Ovary (tissue), 9 donors: ENCODE results near the gene ITFG1. TPM values are rescaled to one million over a fixed set of nuclear protein-coding genes. Genes with fewer than 3 reads are reported as not detected.

Experiments
- DNase-seq, 5 donors: peaks; one replicate each; pipeline ENCODE4 v3.0.0-alpha.2; 2019 to 2020
- H3K27ac ChIP-seq, 2 donors: fragments of 200-600 bp; one replicate each; pipeline versions ENCODE4 v1.5.1 to v1.8.0; 2019 to 2022
- H3K27me3 ChIP-seq: fragments of 200-600 bp; one replicate; pipeline ENCODE4 v1.8.0; 2022
- H3K36me3 ChIP-seq: fragments of 200-600 bp; sonication (generic); one replicate; pipeline ENCODE4 v1.5.1; 2019
- H3K4me1 ChIP-seq: one replicate; pipeline ENCODE4 v1.8.1; 2013; ENCODE audit warnings: mild to moderate bottlenecking, moderate library complexity; ENCODE audit not compliant: insufficient read depth
- H3K4me3 ChIP-seq: fragments of 200-600 bp; sonication (generic); one replicate; pipeline ENCODE4 v1.5.1; 2017
- H3K9me3 ChIP-seq, 2 donors: fragments of 200-600 bp in 1 of 2; sonication (generic) in 1 of 2; one replicate each; pipeline versions ENCODE4 v1.5.1 to v1.8.1; 2013 to 2019; ENCODE audit warnings: mild to moderate bottlenecking in 1 of 2, moderate library complexity in 1 of 2
- EP300 ChIP-seq: sonication (generic); formaldehyde crosslinking; IDR thresholded peaks from one replicate; pipeline ENCODE4 v1.6.1; 2017; ENCODE audit warnings: antibody characterized with exemption
- POLR2A ChIP-seq: fragments of 450-650 bp; IDR thresholded peaks from one replicate; pipeline ENCODE4 v1.6.1; 2017; ENCODE audit warnings: antibody characterized with exemption, mild to moderate bottlenecking, moderate library complexity
- WGBS, 3 donors: extraction: QIAGEN DNeasy Blood & Tissue Kit in 1 of 3; methylation state at CpG; one replicate each; pipeline versions ENCODE4 v1.1.5 to v1.1.7; 2013 to 2017; 5-methylcytosine and 5-hydroxymethylcytosine counted together
- intact Hi-C, 4 donors: fragments of 100-400 bp; cut with DNase I; formaldehyde crosslinking; loops; one replicate each; pipeline versions ENCODE4 v1.11.0 to v1.15.1; 2022 to 2023
- polyA plus RNA-seq, 2 donors: library from polyadenylated mRNA; stranded (reverse); fragments of 200-250 nt in 1 of 2; fragments of 350-450 nt in 1 of 2; fragmentation: Illumina TruSeq in 1 of 2; extraction: RNeasy Lipid Tissue Mini Kit (QIAGEN cat#74804) in 1 of 2; gene quantifications; one replicate each; pipeline ENCODE4 v1.2.3, GENCODE V29; 2013 to 2014
- total RNA-seq, 7 donors: library from RNA; depleted of rRNA in 2 of 7; stranded (reverse); fragments of >200 nt in 2 of 7; fragmentation: NEBNext Ultra II Directional in 3 of 7; extraction: Animal tissue kit (Norgen Biotek cat#: 25700) in 3 of 7; gene quantifications; one replicate each; pipeline versions ENCODE4 v1.1.0 to v1.2.4, GENCODE V29; 2016 to 2023
- TF ChIP-seq, protein P1 (sequence below), 3 donors: fragments of 450-650 bp in 2 of 3; fragments of 200-600 bp in 1 of 3; IDR thresholded peaks; one replicate each; pipeline versions ENCODE4 v1.5.1 to v1.8.0; 2016 to 2022; ENCODE audit warnings: antibody characterized with exemption in 3 of 3, mild to moderate bottlenecking in 1 of 3
- donor health status: DM: no; HTN: no; CAD: no; lungs with moderate emphysema.
- donor health status: DM: no; HTN: no; CAD: no.
- donor health status: Bipolar disorder and iron deficiency.
- donor health status: DM: yes; HTN: yes; CAD: no.
- donor health status: DM: no; HTN: no; CAD: no.
- donor health status: DM: yes; HTN: yes; CAD: no.

The ITFG1 gene
- total and polyA plus RNA-seq, 9 donors, result 34.4 to 123 (median 40.2) TPM

DNA sequence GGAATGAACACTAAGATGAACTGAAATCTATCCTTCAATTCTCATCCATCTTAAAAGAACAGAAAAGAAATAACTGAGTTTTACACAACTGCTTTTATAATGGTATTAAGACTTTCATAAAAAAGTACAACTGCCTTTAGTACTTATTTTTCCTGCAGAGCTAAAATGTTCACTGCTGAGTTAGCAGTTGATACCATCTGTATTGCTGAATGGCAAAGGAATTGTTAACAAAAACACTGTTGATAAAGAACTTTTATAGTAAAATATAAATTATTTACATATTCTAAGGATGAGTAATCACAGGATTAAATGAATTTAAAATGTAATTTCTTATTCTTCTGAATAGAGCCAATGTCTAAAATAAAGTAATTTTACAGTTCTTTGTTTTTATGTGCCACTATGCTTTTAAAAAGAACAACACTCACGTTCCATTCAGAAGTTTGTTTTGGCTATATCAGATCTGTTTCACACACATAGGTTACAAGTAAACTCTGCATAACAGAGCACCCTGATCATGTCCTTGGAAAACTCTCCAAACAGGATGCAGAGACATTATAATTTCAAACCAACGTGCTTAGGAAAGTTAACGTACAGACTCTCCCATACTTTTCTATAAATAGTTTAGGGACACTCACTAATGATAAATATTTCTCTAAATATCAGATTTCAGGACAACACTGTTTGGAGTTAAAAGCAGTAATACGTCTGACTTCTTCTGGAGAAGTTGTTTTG is 151.1 kb downstream of the ITFG1 start:
- Histone ChIP-seq H3K9me3 (no peaks in the 10 kb centered on the region), H3K4me3 (no peak overlapping the region), H3K4me1 (no peaks in the 10 kb centered on the region), H3K36me3 (no peaks in the 10 kb centered on the region), H3K27me3 (no peaks in the 10 kb centered on the region), H3K27ac (no peak overlapping the region)
- DNase-seq, result no peak
- intact Hi-C loops, result no loop called here
- WGBS, 3 donors, result 10 to 33% (median 10%) methylated on average over 4 of the region's 4 CpGs
- TF ChIP-seq POLR2A (no peak), EP300 (no peak)
- TF ChIP-seq, protein P1, sequence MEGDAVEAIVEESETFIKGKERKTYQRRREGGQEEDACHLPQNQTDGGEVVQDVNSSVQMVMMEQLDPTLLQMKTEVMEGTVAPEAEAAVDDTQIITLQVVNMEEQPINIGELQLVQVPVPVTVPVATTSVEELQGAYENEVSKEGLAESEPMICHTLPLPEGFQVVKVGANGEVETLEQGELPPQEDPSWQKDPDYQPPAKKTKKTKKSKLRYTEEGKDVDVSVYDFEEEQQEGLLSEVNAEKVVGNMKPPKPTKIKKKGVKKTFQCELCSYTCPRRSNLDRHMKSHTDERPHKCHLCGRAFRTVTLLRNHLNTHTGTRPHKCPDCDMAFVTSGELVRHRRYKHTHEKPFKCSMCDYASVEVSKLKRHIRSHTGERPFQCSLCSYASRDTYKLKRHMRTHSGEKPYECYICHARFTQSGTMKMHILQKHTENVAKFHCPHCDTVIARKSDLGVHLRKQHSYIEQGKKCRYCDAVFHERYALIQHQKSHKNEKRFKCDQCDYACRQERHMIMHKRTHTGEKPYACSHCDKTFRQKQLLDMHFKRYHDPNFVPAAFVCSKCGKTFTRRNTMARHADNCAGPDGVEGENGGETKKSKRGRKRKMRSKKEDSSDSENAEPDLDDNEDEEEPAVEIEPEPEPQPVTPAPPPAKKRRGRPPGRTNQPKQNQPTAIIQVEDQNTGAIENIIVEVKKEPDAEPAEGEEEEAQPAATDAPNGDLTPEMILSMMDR (IDR thresholded peaks at IDR 0.05), result no peak

DNA sequence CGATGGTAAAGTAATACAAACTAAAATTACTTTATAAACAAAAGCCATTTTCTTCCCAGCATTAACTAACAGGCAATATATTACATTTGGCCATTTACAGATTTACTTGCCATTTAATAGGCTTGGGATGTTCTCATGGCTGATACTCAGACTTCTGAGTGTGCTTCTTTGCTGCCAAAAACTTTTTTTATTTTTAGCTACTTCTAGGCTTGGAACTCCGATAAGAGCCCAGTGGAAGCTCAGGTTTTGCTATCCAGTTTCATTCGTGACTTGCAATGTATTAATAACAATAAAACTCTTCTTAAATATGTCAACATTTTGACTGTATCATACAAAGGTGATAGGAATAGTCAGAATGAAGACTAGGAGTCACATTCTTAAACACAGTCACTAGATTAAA is 152.3 kb downstream of the ITFG1 start:
- TF ChIP-seq POLR2A, result no peak
- TF ChIP-seq, protein P1 (IDR thresholded peaks at IDR 0.05), result no peak
- no peak for TF ChIP-seq EP300
- Histone ChIP-seq H3K9me3 (no peaks in the 10 kb centered on the region), H3K27ac (no peak overlapping the region), H3K36me3 (no peaks in the 10 kb centered on the region), H3K4me1 (no peaks in the 10 kb centered on the region), H3K27me3 (no peaks in the 10 kb centered on the region), H3K4me3 (no peak overlapping the region)
- no peak for DNase-seq
- WGBS, 3 donors, result 6 to 16% (median 10%) methylated on average over 3 of the region's 3 CpGs
- intact Hi-C loops, result no loop called here

DNA sequence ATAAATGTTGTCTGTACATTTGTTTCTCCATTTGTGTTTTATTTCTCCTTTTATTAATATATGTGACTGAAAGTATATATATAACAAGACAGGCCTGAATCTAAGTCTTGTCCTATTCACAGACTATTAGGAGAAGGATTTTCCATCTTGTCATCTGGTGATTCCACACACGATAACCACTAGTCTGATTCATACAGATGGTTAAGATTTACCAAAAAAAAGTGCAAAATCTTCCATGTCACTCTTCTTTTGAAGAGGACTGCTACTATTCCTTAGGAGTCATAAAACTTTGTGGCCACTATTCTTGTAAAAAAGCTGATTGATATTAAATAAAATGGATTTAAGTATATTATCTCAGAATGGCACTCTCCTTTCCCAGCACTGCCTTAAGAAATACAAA is 156.3 kb downstream of the ITFG1 start:
- TF ChIP-seq POLR2A (no peak), EP300 (no peak)
- TF ChIP-seq, protein P1 (IDR thresholded peaks at IDR 0.05), result no peak
- no peaks in the 10 kb centered on the region for H3K27me3 ChIP-seq
- no peak for DNase-seq
- H3K9me3 ChIP-seq, result no peaks in the 10 kb centered on the region
- H3K36me3 ChIP-seq, result no peaks in the 10 kb centered on the region
- 96 to 100% (median 97%) methylated on average over 1 of the region's 1 CpG for WGBS, 3 donors
- intact Hi-C loops, result no loop called here
- H3K4me1 ChIP-seq, result no peaks in the 10 kb centered on the region
- no peak overlapping the region for H3K4me3 ChIP-seq
- no peak overlapping the region for H3K27ac ChIP-seq

DNA sequence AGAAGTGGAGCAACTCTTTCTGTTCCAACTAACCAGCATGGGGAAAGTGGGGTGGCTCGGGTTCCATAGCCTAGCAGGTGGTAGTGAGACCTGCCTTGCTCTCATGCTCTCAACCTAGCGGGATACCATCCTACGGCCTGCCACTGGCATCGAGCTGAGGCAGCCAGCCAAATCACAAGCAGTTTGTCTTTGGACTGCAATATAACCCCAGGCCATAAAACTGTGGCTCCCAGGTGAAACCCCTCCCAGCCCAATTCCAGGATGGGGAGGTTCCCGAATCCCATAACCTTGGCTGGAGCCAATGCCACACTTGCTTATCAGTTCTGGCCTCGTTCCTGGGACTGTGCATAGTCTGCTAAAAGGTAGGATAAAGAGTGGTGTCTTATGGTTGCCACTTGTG is 161.3 kb downstream of the ITFG1 start:
- DNase-seq, result no peak
- WGBS, 3 donors, result 93 to 95% (median 94%) methylated on average over 6 of the region's 6 CpGs
- intact Hi-C loops, result no loop called here

More for the DNA sequence above, 161.3 kb downstream of the ITFG1 start:
- H3K9me3 ChIP-seq, result no peaks in the 10 kb centered on the region
- H3K36me3 ChIP-seq, result no peaks in the 10 kb centered on the region
- no peaks in the 10 kb centered on the region for H3K27me3 ChIP-seq
- TF ChIP-seq, protein P1 (IDR thresholded peaks at IDR 0.05), result no peak
- TF ChIP-seq POLR2A (no peak), EP300 (no peak)
- H3K27ac ChIP-seq, result no peak overlapping the region
- H3K4me1 ChIP-seq, result no peaks in the 10 kb centered on the region
- H3K4me3 ChIP-seq, result no peak overlapping the region
